Sigmoid colon (tissue), 7 donors: ENCODE measurements around the gene SSPN. TPM values are rescaled to one million over a fixed set of nuclear protein-coding genes. Genes with fewer than 3 reads are reported as not detected.

Source experiments
- DNase-seq: peaks from one replicate; pipeline ENCODE4 v3.0.0-alpha.2; 2019
- H3K27ac ChIP-seq, 4 donors: fragments of 200-600 bp; sonication (generic); one replicate each; pipeline ENCODE4 v1.5.1; 2016 to 2019; ENCODE audit warnings: mild to moderate bottlenecking in 1 of 4
- H3K27me3 ChIP-seq, 3 donors: fragments of 200-600 bp; sonication (generic); one replicate each; pipeline ENCODE4 v1.5.1; 2019; ENCODE audit warnings: mild to moderate bottlenecking in 1 of 3
- H3K36me3 ChIP-seq, 4 donors: fragments of 200-600 bp; sonication (generic); one replicate each; pipeline ENCODE4 v1.5.1; 2016 to 2019
- H3K4me1 ChIP-seq, 4 donors: fragments of 200-600 bp; sonication (generic); one replicate each; pipeline ENCODE4 v1.5.1; 2017 to 2019
- H3K4me3 ChIP-seq, 4 donors: fragments of 200-600 bp; sonication (generic); one replicate each; pipeline ENCODE4 v1.5.1; 2017 to 2019; ENCODE audit warnings: mild to moderate bottlenecking in 2 of 4, moderate library complexity in 1 of 4
- H3K9me3 ChIP-seq, 4 donors: fragments of 200-600 bp in 3 of 4; sonication (generic) in 3 of 4; one replicate each; pipeline versions ENCODE4 v1.5.1 to v1.6.1; 2013 to 2019
- EP300 ChIP-seq, 4 donors: sonication (generic); formaldehyde crosslinking; IDR thresholded peaks; one replicate each; pipeline ENCODE4 v1.6.1; 2017; ENCODE audit warnings: antibody characterized with exemption in 4 of 4
- POLR2A ChIP-seq, 2 donors: fragments of 450-650 bp; IDR thresholded peaks; one replicate each; pipeline ENCODE4 v1.6.1; 2016; ENCODE audit warnings: antibody characterized with exemption in 2 of 2, mild to moderate bottlenecking in 2 of 2, moderate library complexity in 2 of 2
- POLR2AphosphoS5 ChIP-seq, 4 donors: sonication (generic); formaldehyde crosslinking; IDR thresholded peaks; one replicate each; pipeline ENCODE4 v1.6.1; 2017; ENCODE audit warnings: antibody characterized with exemption in 4 of 4
- WGBS, 2 donors: extraction: QIAGEN DNeasy Blood & Tissue Kit; methylation state at CpG; one replicate each; pipeline ENCODE4 v1.1.7; 2013; 5-methylcytosine and 5-hydroxymethylcytosine counted together
- intact Hi-C: fragments of 100-400 bp; cut with DNase I; formaldehyde crosslinking; loops from one replicate; pipeline ENCODE4 v1.15.1; 2023
- polyA plus RNA-seq, 3 donors: library from polyadenylated mRNA; stranded (reverse); fragments of 200-250 nt; gene quantifications; one replicate each; pipeline ENCODE4 v1.2.3, GENCODE V29; 2013
- total RNA-seq, 4 donors: library from RNA; depleted of rRNA; stranded (reverse); fragments of >200 nt; gene quantifications; one replicate each; pipeline ENCODE4 v1.1.0, GENCODE V29; 2016
- TF ChIP-seq, protein P1 (sequence below), 4 experiments: fragments of 450-650 bp in 3 of 4; fragments of 200-600 bp in 1 of 4; IDR thresholded peaks; one replicate each; pipeline ENCODE4 v1.5.1; 2016 to 2019; ENCODE audit warnings: antibody characterized with exemption in 4 of 4, mild to moderate bottlenecking in 3 of 4, moderate library complexity in 2 of 4
- donor health status: healthy with polysubstance abuse.
- donor health status: Bipolar disorder and iron deficiency.
- donor health status: healthy.

The SSPN gene
- total and polyA plus RNA-seq, 7 donors: 3.2 to 54.0 (median 30.3) TPM

DNA sequence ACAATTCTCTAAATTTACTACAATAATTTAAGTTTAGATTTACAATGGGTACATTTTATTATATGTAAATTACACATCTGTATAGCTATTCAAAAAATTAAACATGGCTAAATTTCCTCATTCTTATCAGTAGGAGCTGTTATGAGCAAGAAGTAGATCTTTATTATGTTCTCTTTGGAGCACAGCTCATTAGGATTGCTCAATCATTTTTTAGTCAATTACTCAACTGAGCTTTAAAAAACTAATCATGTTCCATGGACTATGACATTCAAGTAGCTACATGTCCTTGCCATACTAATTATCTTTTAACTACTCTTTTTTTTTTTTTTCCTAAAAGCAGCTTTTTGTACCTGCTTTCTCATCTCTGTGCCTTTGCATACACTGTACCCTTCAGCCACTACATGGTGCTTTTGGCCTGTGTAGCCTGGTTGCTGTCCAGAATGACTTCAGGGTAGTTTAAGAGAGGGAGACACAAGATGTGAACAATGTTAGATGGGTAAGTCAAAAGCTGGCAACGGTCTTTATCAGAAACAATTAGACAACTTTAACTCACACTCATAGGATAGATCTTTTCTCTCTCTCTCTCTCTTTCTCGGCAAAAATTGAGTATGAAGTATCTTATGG, 69.0 kb downstream of the SSPN start:
- DNase-seq: no peak
- Histone ChIP-seq H3K27ac (no peak overlapping the region), H3K9me3 (peaks cover 0 to 2% (median 0%) of the 10 kb centered on the region in 4 donors), H3K4me3 (no peak overlapping the region), H3K27me3 (no peaks in the 10 kb centered on the region), H3K4me1 (peaks cover 0 to 5% (median 0%) of the 10 kb centered on the region in 4 donors), H3K36me3 (no peaks in the 10 kb centered on the region)
- TF ChIP-seq EP300 (IDR thresholded peaks at IDR 0.05) (no peak), POLR2AphosphoS5 (IDR thresholded peaks at IDR 0.05) (no peak), POLR2A (IDR thresholded peaks at IDR 0.05) (no peak)
- TF ChIP-seq, protein P1, sequence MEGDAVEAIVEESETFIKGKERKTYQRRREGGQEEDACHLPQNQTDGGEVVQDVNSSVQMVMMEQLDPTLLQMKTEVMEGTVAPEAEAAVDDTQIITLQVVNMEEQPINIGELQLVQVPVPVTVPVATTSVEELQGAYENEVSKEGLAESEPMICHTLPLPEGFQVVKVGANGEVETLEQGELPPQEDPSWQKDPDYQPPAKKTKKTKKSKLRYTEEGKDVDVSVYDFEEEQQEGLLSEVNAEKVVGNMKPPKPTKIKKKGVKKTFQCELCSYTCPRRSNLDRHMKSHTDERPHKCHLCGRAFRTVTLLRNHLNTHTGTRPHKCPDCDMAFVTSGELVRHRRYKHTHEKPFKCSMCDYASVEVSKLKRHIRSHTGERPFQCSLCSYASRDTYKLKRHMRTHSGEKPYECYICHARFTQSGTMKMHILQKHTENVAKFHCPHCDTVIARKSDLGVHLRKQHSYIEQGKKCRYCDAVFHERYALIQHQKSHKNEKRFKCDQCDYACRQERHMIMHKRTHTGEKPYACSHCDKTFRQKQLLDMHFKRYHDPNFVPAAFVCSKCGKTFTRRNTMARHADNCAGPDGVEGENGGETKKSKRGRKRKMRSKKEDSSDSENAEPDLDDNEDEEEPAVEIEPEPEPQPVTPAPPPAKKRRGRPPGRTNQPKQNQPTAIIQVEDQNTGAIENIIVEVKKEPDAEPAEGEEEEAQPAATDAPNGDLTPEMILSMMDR (IDR thresholded peaks at IDR 0.05): no peak
- 90 to 99% methylated on average over 2 of the region's 2 CpGs for WGBS, 2 donors
- intact Hi-C loops: no loop called here

GRCh38 chr12:26265606-26266005, 70.2 kb downstream of the SSPN start:
- Histone ChIP-seq H3K4me1 (peaks cover 0 to 6% (median 0%) of the 10 kb centered on the region in 4 donors), H3K27me3 (no peaks in the 10 kb centered on the region), H3K27ac (no peak overlapping the region), H3K4me3 (no peak overlapping the region), H3K36me3 (no peaks in the 10 kb centered on the region), H3K9me3 (peaks cover 0 to 2% (median 0%) of the 10 kb centered on the region in 4 donors)
- DNase-seq: no peak
- TF ChIP-seq POLR2A (IDR thresholded peaks at IDR 0.05) (no peak), EP300 (IDR thresholded peaks at IDR 0.05) (no peak), POLR2AphosphoS5 (IDR thresholded peaks at IDR 0.05) (no peak)
- TF ChIP-seq, protein P1 (IDR thresholded peaks at IDR 0.05): no peak
- intact Hi-C loops: no loop called here

GRCh38 chr12:26266881-26267280, 71.5 kb downstream of the SSPN start:
- no peak for DNase-seq
- Histone ChIP-seq H3K9me3 (peaks cover 0 to 2% (median 0%) of the 10 kb centered on the region in 4 donors), H3K4me1 (peaks cover 0 to 16% (median 6%) of the 10 kb centered on the region in 4 donors), H3K27me3 (no peaks in the 10 kb centered on the region), H3K27ac (no peak overlapping the region), H3K4me3 (no peak overlapping the region), H3K36me3 (no peaks in the 10 kb centered on the region)
- no peak for TF ChIP-seq POLR2AphosphoS5 (IDR thresholded peaks at IDR 0.05)
- no peak for TF ChIP-seq POLR2A (IDR thresholded peaks at IDR 0.05)
- TF ChIP-seq EP300 (IDR thresholded peaks at IDR 0.05): no peak
- TF ChIP-seq, protein P1 (IDR thresholded peaks at IDR 0.05): no peak
- intact Hi-C loops: no loop called here

- intact Hi-C loops: no loop called here
- 46 to 71% methylated on average over 2 of the region's 2 CpGs for WGBS, 2 donors
- no peaks in the 10 kb centered on the region for H3K9me3 ChIP-seq
- no peaks in the 10 kb centered on the region for H3K27me3 ChIP-seq
- no peak overlapping the region for H3K27ac ChIP-seq
- peaks cover 0 to 27% (median 18%) of the 10 kb centered on the region in 4 donors for H3K4me1 ChIP-seq
- no peak for DNase-seq
- no peaks in the 10 kb centered on the region for H3K36me3 ChIP-seq
- TF ChIP-seq EP300 (IDR thresholded peaks at IDR 0.05) (no peak), POLR2A (IDR thresholded peaks at IDR 0.05) (no peak), POLR2AphosphoS5 (IDR thresholded peaks at IDR 0.05) (no peak)
- TF ChIP-seq, protein P1 (IDR thresholded peaks at IDR 0.05): no peak
- H3K4me3 ChIP-seq: no peak overlapping the region
Measured at GRCh38 chr12:26268841-26269561, 73.6 kb downstream of the SSPN start.
